Stromal cell of bone marrow (primary cell): ENCODE measurements around the gene KIT.

Source experiments
- DNase-seq: peaks from one replicate; pipeline ENCODE4 v3.0.0-alpha.2; 2012; ENCODE audit warnings: low read depth

KIT gene

DNA sequence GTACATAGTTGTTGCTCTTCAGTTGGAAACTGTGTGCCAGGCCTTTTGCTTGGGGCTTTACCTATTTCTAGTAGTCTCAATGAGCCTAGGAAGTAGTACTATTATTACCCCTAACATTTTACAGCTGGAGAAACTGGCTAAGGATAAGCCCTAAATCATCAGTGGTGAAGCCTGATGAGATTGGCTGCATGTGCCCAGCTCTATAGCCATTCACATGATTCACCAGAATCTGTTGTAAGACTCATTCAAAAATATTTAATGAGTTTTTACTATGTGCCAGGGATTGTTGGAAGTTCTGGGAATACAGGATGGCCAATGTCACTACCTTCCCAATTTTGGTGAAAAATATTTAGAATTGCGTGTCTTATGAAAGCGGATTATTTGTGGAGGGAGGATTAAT, 2.8 kb downstream of the KIT start:
- DNase-seq = peak; percentile 13

GRCh38 chr4:54661169-54661568, 3.4 kb downstream of the KIT start:
- peak; percentile 33 for DNase-seq

GRCh38 chr4:54661686-54662085, 3.9 kb downstream of the KIT start:
- DNase-seq = peak; percentile 80

DNA sequence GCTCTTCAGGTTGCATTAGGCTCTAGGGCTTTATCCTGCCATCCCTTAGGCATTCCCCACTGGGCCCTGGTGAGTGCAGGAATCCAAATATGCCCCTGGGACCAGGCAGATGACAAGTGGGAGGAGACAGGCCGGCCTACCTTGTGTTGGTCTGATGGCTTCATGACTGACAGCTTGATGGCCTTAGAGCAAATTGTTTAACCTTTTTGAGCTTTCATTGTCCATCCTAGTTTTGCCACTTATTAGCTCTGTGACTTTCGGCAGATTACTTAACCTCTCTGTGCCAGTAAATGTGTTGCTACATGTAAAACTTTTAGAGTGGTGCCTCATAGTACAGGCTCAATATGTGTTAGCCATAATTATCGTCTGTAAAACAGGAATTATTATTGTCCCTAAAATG, 4.4 kb downstream of the KIT start:
- no peak for DNase-seq

DNA sequence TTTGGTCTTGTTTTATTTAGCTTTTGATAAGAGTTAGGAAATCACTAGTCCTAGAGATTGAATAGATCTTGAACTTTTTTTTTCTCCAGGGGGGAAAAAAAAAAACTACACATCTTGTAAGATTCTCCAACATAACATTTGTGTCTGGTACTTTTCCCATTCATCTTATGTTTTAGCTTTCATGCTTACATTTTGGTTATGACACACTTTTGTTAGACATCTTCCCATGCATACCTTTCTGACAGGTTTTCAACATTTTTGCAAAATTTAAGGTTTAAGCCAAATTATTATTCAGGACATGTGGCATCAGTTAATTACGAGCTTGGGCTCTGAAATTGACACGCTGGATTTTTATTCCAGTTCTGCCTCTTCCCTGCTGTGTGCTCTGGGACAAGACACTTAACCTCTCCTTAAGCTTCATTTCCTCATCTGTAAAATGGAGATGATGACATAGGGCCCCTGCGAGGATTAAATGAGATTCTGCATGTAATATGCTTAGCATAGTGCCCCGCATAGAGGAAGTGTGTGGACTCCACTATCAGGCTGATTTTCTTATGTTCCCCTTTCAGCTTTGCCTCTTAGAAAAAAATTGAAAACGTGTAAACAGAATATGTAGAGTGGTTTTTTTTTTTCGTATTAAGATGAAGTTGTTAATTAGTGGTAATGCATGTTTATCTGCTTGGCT, 5.3 kb downstream of the KIT start:
- no peak for DNase-seq

- DNase-seq = no peak
These were observed 6.6 kb downstream of the KIT start for GRCh38 chr4:54664400-54664799.

DNA sequence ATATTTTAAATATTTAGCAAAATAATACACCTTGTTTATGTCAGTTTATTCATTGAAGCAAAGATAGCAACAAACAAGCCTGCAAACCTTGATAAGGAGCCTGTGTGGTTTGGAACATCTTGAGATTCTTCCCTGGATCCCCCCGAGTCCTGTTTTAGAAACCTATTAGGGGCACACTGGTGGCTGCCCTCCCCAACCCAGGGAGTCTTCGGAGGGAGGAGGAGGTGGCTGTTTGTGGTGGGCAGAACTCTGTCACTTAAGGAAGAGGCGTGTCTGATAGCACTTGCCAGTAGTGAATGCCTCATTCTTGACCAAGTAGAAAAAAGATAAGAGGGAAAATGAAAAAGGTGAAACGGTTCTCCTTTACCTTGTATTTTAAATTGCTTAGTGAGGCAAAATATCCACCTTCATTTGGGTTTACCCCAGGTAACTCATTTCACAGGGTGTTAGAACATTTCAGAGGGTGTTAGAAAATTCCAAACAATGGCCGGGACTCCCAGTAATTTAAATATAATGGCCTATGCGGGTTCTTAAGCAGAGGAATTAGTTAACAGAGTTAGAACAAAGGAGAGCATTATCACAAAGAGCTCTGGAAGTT, 10.4 kb downstream of the KIT start:
- no peak for DNase-seq

- DNase-seq = no peak
These were observed 12.1 kb downstream of the KIT start for GRCh38 chr4:54669831-54670230.

DNA sequence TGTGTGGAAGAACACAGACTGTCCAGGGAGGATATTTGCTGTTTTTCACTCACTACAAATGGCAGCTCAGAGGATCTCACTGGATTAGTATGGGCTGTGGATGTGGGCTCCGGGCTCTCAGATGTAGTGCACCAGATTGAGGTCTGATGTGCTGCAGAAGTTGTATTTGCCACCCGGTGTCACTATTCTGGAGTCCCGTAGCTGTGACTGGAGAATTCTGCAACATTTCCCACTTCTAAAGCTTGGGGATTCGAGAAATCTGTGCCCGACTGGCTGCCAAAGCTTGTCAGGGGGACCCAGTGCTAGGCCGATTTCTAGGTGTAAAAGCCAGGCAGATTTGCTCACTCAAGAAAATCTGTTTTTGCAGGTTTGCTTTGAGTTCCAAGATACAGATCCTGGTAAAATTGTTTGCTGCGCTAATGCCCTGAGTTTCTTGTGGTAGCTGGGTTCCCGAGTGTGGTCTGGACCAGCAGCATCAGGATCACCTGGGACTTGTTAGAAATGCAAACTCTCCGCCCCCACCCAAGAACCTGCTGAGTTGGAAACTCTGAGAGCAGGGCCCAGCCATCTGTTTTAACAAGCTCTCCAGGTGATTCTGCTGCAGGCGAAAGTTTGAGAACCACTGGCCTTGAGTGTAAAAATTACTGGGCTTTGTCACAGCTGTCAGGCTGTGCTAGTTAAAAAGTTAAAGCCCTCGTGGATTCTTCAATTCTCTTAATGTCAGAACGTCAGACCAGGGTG, 18.1 kb downstream of the KIT start:
- DNase-seq = no peak

DNA sequence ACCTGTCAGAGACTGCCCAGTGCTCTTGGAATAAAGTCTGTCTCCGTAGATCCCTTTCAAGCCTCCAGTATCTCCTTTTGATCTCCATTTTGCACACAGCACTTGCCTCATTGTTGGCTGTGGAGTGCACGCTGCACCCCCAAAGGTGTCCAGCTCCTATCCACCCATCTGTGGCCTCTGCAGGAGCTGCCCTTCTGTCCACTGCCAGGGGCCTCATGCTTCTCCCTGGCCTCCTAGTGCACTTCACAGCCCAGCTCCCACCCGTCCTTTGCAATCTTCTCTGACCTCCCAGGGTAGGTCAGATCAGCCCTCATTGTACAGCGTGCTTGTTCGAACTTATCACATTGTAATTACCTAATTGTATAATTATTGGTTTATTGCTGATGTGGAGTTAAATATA, 18.9 kb downstream of the KIT start:
- DNase-seq = no peak

GRCh38 chr4:54677416-54677815, 19.7 kb downstream of the KIT start:
- DNase-seq = no peak

DNA sequence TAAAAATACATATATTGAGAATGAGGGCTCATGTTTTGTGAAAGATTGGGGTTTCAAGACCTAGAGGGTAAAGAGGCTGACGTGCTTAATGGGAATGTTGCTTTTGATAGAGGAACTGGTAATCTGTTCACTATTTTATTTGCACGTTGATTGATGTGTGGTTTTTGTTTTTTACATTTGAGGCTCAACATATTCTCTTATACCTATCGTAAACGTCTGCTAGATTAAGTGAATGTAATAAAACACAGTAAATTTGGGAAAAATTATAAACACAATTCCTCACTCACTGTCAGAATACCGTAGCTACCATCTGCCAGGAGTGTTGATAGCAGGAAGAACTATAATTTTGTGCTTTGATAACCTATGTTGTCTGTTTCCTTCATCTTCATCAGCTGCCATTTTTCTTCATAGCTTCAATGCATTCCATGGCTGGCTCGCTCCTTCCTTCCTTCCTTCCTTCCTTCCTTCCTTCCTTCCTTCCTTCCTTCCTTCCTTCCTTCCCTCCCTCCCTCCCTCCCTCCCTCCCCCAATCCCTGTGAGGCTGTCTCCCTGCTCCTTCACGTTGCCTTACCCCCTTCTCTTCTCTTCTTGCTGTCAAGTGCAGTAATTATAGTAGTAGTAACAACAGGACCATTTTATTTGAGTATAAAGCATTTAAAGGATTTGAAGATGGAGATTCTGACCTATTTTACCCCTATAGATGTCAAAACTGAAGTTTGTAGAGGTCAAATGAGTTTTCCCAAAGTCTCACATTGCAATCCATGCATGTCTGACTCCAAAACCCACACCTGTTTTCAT, 20.3 kb downstream of the KIT start:
- DNase-seq = no peak

- no peak for DNase-seq
These were observed 21.1 kb downstream of the KIT start for GRCh38 chr4:54678826-54679225.

GRCh38 chr4:54679813-54680212, 22.1 kb downstream of the KIT start:
- no peak for DNase-seq

DNA sequence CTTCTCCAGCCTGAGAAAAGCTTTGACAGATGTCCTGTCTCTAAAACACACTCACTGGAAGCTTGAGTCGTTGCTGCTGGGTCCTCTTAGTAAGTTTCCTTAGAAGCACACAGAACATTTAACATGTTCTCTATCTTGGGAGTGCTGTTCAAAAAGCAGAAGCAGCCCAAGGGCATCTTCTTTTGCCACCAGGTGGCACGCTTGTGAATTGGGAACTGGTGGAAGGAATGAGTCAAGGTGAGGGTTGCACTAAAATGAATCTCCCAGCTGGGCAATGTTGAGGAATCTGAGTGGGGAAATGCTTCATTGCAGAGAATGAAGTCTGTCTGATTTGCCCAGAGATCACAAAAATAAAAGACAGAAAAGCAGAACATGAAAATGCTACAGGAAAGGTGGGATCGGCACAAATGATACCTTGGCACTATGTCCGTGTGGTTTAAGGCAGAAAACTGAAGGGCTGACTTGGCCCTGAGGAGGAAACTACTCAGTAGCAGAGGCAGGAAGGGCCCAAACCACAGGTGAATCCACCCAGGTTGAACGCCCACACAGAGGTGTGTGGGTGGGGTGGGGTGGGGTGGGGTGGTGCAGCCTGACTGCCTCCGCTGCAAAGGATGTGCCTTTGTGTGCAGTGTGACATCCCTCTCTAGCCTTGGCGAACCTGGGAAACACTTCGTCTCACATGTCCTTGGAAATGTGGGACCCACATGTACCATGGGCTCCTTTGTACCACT, 26.0 kb downstream of the KIT start:
- peak; percentile 8 for DNase-seq

GRCh38 chr4:54685810-54686209, 28.1 kb downstream of the KIT start:
- no peak for DNase-seq

GRCh38 chr4:54687887-54688841, 30.4 kb downstream of the KIT start:
- peak; percentile 94 for DNase-seq

DNA sequence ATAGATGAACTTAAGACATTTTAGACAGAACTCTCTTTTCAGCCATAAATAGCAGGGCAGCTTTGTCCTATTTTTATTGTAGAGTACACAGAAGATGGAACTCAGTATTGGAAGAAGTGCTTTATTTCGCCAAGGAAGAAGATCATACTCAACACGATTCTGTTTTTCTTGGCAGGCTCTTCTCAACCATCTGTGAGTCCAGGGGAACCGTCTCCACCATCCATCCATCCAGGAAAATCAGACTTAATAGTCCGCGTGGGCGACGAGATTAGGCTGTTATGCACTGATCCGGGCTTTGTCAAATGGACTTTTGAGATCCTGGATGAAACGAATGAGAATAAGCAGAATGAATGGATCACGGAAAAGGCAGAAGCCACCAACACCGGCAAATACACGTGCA, 37.6 kb downstream of the KIT start:
- DNase-seq = no peak

DNA sequence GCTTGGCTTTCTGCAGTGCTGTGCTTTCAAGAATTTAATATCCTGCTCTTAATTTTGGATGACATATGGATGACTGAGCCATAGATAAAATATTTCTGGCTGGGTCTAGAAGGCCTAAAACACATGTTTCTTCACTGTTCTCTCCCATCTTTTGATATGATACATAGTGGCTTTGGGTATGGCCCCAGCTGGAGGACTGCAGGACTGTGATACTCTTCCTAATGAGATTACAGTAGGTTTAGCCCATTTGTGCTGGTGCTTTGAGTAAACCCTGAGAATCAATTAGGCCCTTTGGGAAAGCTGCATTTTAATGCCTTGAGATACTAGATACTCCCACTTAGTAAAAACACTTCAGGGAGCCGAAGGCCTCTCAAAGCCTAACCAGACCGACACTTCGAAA, 38.0 kb downstream of the KIT start:
- DNase-seq = no peak

DNA sequence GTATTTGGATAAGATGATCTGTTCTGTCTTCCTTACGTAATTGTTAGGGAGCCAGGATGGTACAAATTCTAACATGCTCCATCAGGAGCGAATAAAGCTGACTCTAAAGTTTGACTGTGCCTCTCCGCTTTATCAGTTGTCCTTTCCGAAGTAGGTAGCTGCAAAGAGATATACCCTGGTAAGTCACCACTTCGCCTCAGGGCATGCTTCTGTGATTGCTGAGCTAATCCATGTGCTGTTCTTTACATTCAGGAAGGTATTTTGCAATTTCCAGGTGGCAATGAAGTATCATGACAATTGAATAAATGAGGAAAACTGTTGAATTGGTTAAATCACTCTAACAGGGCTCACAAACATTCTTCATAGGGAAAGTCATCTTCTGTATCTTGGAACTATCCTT, 38.9 kb downstream of the KIT start:
- DNase-seq = no peak

- no peak for DNase-seq
These were observed 43.2 kb downstream of the KIT start for GRCh38 chr4:54700986-54701385.
